Endothelial cell of umbilical vein (primary cell): ENCODE measurements around the gene HNRNPH2. TPM values are rescaled to one million over a fixed set of nuclear protein-coding genes. Genes with fewer than 3 reads are reported as not detected.

Experiments used
- BruUV-seq: library from RNA; stranded (reverse); fragments of 400-500 nt; replicated peaks from 2 replicates; lab custom pipeline; 2021; lab: Mats Ljungman, UMichigan
- CTCF ChIA-PET: fragments of 300-600, 350-600 bp; sonication (Branson Sonifier 250); formaldehyde crosslinking; loops from one replicate; lab custom pipeline; 2021; ENCODE audit warnings: antibody characterized with exemption, inconsistent platforms; lab: Charles Lee
- POLR2A ChIA-PET: fragments of 300-600, 350-600 bp; sonication (Branson Sonifier 250); formaldehyde crosslinking; loops from one replicate; lab custom pipeline; 2021; ENCODE audit warnings: antibody characterized with exemption, inconsistent platforms; lab: Charles Lee
- DNase-seq: peaks from one replicate; pipeline ENCODE4 v3.0.0-alpha.2; 2011; ENCODE audit warnings: low read depth, low spot score
- FAIRE-seq: peaks from 2 replicates; lab custom pipeline; 2011; peaks lifted over from hg19 to GRCh38; lab: Jason Lieb, UNC
- H2AFZ ChIP-seq: 2 replicates; pipeline ENCODE4 v1.6.0; 2012; ENCODE audit warnings: low read depth, low read length, control low read depth, inconsistent platforms
- H3K27ac ChIP-seq: 2 replicates; pipeline ENCODE4 v1.5.1; 2011; ENCODE audit warnings: low read depth, mild to moderate bottlenecking, control low read depth, low read length, moderate library complexity; ENCODE audit not compliant: insufficient read depth
- H3K27me3 ChIP-seq, 2 experiments: 2 replicates each; pipeline versions ENCODE4 v1.6.0 to v1.6.1; 2011; ENCODE audit warnings: low read length in 2 of 2, mixed read lengths in 1 of 2; ENCODE audit not compliant: control insufficient read depth in 2 of 2, insufficient read depth in 2 of 2
- H3K36me3 ChIP-seq, 2 experiments: 2 replicates in 1 of 2; 3 replicates in 1 of 2; pipeline ENCODE4 v1.5.1; 2011; ENCODE audit warnings: low read length in 2 of 2, mild to moderate bottlenecking in 1 of 2, moderate library complexity in 1 of 2; ENCODE audit not compliant: control insufficient read depth in 2 of 2, insufficient read depth in 2 of 2; ENCODE audit errors: extremely low read depth in 1 of 2
- H3K4me1 ChIP-seq: 3 replicates; pipeline ENCODE4 v1.5.1; 2011; ENCODE audit warnings: mild to moderate bottlenecking, low read length; ENCODE audit not compliant: control insufficient read depth, insufficient read depth; ENCODE audit errors: extremely low read depth
- H3K4me2 ChIP-seq: 2 replicates; pipeline ENCODE4 v1.6.1; 2011; ENCODE audit warnings: low read length, control low read depth, mixed read lengths; ENCODE audit not compliant: insufficient read depth
- H3K4me3 ChIP-seq, 3 experiments: fragments of 200-600 bp in 1 of 3; sonication (generic), shearing (Covaris generic) in 1 of 3; replicated peaks in 1 of 3; 2 replicates each; pipeline ENCODE4 v1.5.1; 2011 to 2016; ENCODE audit warnings: control low read depth in 3 of 3, low read length in 3 of 3, mild to moderate bottlenecking in 2 of 3, inconsistent platforms in 1 of 3, low read depth in 1 of 3, moderate library complexity in 1 of 3; ENCODE audit not compliant: insufficient read depth in 1 of 3
- H3K79me2 ChIP-seq: 2 replicates; pipeline ENCODE4 v1.6.0; 2012; ENCODE audit warnings: low read length, inconsistent platforms; ENCODE audit not compliant: control insufficient read depth, insufficient read depth
- H3K9ac ChIP-seq: replicated peaks from 2 replicates; pipeline ENCODE3; 2011; ENCODE audit warnings: low read length, control low read depth; ENCODE audit not compliant: insufficient read depth; ENCODE audit errors: extremely low read depth
- H3K9me1 ChIP-seq: replicated peaks from 3 replicates; pipeline ENCODE4 v1.6.0; 2011; ENCODE audit warnings: mild to moderate bottlenecking, low read length; ENCODE audit not compliant: control insufficient read depth, insufficient read depth; ENCODE audit errors: extremely low read depth
- H3K9me3 ChIP-seq: replicated peaks from 2 replicates; pipeline ENCODE4 v1.5.1; 2012; ENCODE audit warnings: low read length, inconsistent platforms; ENCODE audit not compliant: control insufficient read depth, insufficient read depth
- H4K20me1 ChIP-seq: replicated peaks from 2 replicates; pipeline ENCODE3; 2011; ENCODE audit warnings: mild to moderate bottlenecking, low read length; ENCODE audit not compliant: control insufficient read depth, insufficient read depth; ENCODE audit errors: extremely low read depth
- EZH2 ChIP-seq: IDR thresholded peaks from 2 replicates; pipeline ENCODE4 v1.6.1; 2012; ENCODE audit warnings: borderline replicate concordance, low read depth, mild to moderate bottlenecking, moderate library complexity, low read length, inconsistent platforms; ENCODE audit not compliant: severe bottlenecking
- FOS ChIP-seq: IDR thresholded peaks from 2 replicates; pipeline ENCODE4 v1.6.1; 2011; ENCODE audit warnings: mild to moderate bottlenecking, low read length, moderate library complexity, borderline replicate concordance; ENCODE audit not compliant: insufficient read depth
- GATA2 ChIP-seq: IDR thresholded peaks from 2 replicates; pipeline ENCODE4 v1.7.0; 2011; ENCODE audit warnings: low read depth, mild to moderate bottlenecking, moderate library complexity, mixed read lengths, low read length; ENCODE audit not compliant: insufficient read length, insufficient read depth
- JUN ChIP-seq: IDR thresholded peaks from 2 replicates; pipeline ENCODE4 v1.6.1; 2011; ENCODE audit warnings: borderline replicate concordance, low read depth; ENCODE audit not compliant: insufficient read length, insufficient read depth
- MYC ChIP-seq: IDR thresholded peaks from one replicate; pipeline ENCODE4 v1.6.1; 2011; ENCODE audit warnings: mild to moderate bottlenecking, low read depth, low read length
- POLR2A ChIP-seq: IDR thresholded peaks from 2 replicates; pipeline ENCODE4 v1.6.1; 2012; ENCODE audit warnings: low read depth, mild to moderate bottlenecking, control low read depth, low read length
- POLR2AphosphoS5 ChIP-seq: IDR thresholded peaks from 2 replicates; pipeline ENCODE4 v1.6.1; 2012; ENCODE audit warnings: low read depth, mild to moderate bottlenecking, control low read depth, low read length, moderate library complexity; ENCODE audit not compliant: insufficient read depth
- dilution Hi-C: fragments of 300-500 bp; cut with MboI; formaldehyde crosslinking; loops from one replicate; pipeline ENCODE4 v1.15.0; 2019; ENCODE audit warnings: low sequenced_read_pairs; ENCODE audit not compliant: extremely low pct_ligation_motif_present
- intact Hi-C: fragments of 100-400 bp; cut with micrococcal nuclease; formaldehyde crosslinking; loops from one replicate; pipeline ENCODE4 v1.10.0; 2022
- polyA plus RNA-seq, 4 experiments: library from polyadenylated mRNA; depleted of rRNA in 3 of 4; stranded (reverse) in 3 of 4; unstranded in 1 of 4; fragments of >200 nt; gene quantifications; 2 replicates each; pipeline versions ENCODE4 v1.2.1 to v1.2.3, GENCODE V29; 2011 to 2012; ENCODE audit warnings: missing spikeins in 1 of 4
- total RNA-seq: library from RNA; stranded (reverse); gene quantifications from 2 replicates; pipeline ENCODE4 v1.2.3, GENCODE V29; 2021
- TF ChIP-seq, protein P1 (sequence below), 2 donors: IDR thresholded peaks; 1 replicate in 1 of 2; 2 replicates in 1 of 2; pipeline ENCODE4 v1.5.1; 2011; ENCODE audit warnings: low read length in 2 of 2, mild to moderate bottlenecking in 2 of 2, moderate library complexity in 2 of 2, control low read depth in 1 of 2, inconsistent platforms in 1 of 2, low read depth in 1 of 2; ENCODE audit not compliant: insufficient read depth in 1 of 2; ENCODE audit errors: extremely low read depth in 1 of 2
- TF ChIP-seq, protein P2 (sequence below): IDR thresholded peaks from 2 replicates; pipeline ENCODE4 v1.6.1; 2011; ENCODE audit not compliant: insufficient read depth, insufficient read length

HNRNPH2 gene
- total and polyA plus RNA-seq, 2 donors (not counting 3 experiments of a cell fraction or from before 2014, with no cell fraction given), result 29.3 to 59.1 TPM

DNA sequence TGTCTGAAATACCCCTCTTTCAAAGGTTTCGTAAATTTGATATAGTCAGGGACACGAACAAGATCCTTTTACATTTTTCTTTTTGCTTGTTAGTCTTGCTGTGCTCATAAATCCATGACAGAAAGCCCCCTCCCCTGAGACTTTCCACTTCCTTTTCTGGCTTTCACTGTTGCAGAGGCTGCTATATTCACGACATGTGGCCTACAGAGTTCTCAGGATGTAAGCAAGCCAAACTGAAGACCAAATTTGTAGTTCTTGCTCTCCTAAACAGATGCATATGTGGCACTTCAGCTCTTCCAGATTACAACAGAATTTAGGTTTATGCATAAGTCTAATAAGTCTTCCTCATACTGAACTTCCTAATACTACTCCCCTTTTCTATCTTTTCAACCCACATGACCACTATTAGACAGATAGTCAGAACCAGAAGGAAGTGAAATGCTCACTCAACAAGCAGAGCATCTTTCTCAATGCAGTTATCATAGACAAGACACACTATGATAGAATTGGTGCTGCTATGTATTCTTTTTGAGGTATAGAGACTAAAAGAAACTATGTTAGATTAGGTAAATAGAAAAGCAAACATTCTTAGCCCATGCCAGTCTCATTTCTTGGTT is 37.0 kb upstream of the HNRNPH2 start:
- TF ChIP-seq EZH2, result no peak
- no peak for TF ChIP-seq POLR2A
- no peak for TF ChIP-seq FOS
- no peak for TF ChIP-seq MYC
- TF ChIP-seq, protein P1, sequence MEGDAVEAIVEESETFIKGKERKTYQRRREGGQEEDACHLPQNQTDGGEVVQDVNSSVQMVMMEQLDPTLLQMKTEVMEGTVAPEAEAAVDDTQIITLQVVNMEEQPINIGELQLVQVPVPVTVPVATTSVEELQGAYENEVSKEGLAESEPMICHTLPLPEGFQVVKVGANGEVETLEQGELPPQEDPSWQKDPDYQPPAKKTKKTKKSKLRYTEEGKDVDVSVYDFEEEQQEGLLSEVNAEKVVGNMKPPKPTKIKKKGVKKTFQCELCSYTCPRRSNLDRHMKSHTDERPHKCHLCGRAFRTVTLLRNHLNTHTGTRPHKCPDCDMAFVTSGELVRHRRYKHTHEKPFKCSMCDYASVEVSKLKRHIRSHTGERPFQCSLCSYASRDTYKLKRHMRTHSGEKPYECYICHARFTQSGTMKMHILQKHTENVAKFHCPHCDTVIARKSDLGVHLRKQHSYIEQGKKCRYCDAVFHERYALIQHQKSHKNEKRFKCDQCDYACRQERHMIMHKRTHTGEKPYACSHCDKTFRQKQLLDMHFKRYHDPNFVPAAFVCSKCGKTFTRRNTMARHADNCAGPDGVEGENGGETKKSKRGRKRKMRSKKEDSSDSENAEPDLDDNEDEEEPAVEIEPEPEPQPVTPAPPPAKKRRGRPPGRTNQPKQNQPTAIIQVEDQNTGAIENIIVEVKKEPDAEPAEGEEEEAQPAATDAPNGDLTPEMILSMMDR (IDR thresholded peaks at IDR 0.05; ENCODE audit: extremely low read depth in 1 of 2, insufficient read depth in 1 of 2, low read depth in 1 of 2, low read length in 2 of 2), result no peak
- Histone ChIP-seq H3K4me3 (no peak overlapping the region), H3K4me2 (no peak overlapping the region), H3K9me1 (no peaks in the 10 kb centered on the region), H3K27me3 (no peaks in the 10 kb centered on the region), H3K27ac (no peak overlapping the region), H3K79me2 (no peaks in the 10 kb centered on the region), H4K20me1 (no peaks in the 10 kb centered on the region), H2AFZ (no peak overlapping the region), H3K4me1 (no peaks in the 10 kb centered on the region), H3K36me3 (no peaks in the 10 kb centered on the region), H3K9ac (no peak overlapping the region), H3K9me3 (no peaks in the 10 kb centered on the region)
- FAIRE-seq (no peak), DNase-seq (no peak)
- CTCF ChIA-PET, result no interaction called here
- POLR2A ChIA-PET, result no interaction called here
- intact Hi-C loops, result no loop called here
- dilution Hi-C loops, result no loop called here
- BruUV-seq, result no TSS peak

DNA sequence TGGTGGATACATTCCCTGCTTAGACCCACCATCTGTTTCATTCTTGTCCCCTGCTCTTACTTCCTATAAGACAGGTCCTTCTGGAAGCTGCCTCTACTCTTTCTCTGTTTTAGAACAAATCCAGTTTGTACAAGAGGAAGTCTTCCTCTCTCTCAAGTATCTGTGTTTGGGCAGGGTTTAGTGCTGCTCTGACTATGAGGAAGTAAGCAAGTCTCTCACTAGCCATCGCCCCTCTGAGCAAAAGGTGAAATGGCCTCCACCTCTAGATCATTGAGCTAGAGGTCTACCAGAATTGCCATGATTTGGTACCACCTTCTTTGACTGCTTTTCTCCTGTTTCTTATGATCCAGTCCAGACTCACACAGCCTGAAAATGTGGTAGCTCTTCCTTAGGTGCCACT is 30.5 kb upstream of the HNRNPH2 start:
- intact Hi-C loops, result no loop called here
- H3K4me2 ChIP-seq, result no peak overlapping the region
- no peaks in the 10 kb centered on the region for H3K4me1 ChIP-seq
- H3K36me3 ChIP-seq, result no peaks in the 10 kb centered on the region
- FAIRE-seq (peak; percentile 46), DNase-seq (no peak)
- H3K79me2 ChIP-seq, result no peaks in the 10 kb centered on the region
- TF ChIP-seq EZH2 (no peak), FOS (no peak), POLR2AphosphoS5 (no peak), MYC (no peak), JUN (no peak), POLR2A (no peak), GATA2 (no peak)
- TF ChIP-seq, protein P1 (IDR thresholded peaks at IDR 0.05; ENCODE audit: extremely low read depth in 1 of 2, insufficient read depth in 1 of 2, low read depth in 1 of 2, low read length in 2 of 2), result no peak
- TF ChIP-seq, protein P2, sequence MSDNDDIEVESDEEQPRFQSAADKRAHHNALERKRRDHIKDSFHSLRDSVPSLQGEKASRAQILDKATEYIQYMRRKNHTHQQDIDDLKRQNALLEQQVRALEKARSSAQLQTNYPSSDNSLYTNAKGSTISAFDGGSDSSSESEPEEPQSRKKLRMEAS, result no peak
- no peak overlapping the region for H3K27ac ChIP-seq
- no peaks in the 10 kb centered on the region for H3K27me3 ChIP-seq
- ChIA-PET CTCF (interaction anchor here (1.2 kb wide), 1 partner anchor 13 kb away, joined by 4 read pairs; the partner anchor contains the start of gene RPL36A), POLR2A (no interaction called here)
- no peaks in the 10 kb centered on the region for H4K20me1 ChIP-seq
- BruUV-seq, result no TSS peak
- H3K4me3 ChIP-seq, result no peak overlapping the region
- H2AFZ ChIP-seq, result no peak overlapping the region
- H3K9ac ChIP-seq, result no peak overlapping the region
- dilution Hi-C loops, result no loop called here
- H3K9me3 ChIP-seq, result no peaks in the 10 kb centered on the region
- no peaks in the 10 kb centered on the region for H3K9me1 ChIP-seq
